Suppressor macrophage treated with lipopolysaccharide for 4 hours (primary cell): ENCODE results near the gene C7orf25.
A peak's percentile ranks its signal among the peaks of the same experiment; 100 is the strongest.

Source experiments
- DNase-seq: peaks from one replicate; pipeline ENCODE4 v3.0.0-alpha.2; 2020

C7orf25 gene

DNA sequence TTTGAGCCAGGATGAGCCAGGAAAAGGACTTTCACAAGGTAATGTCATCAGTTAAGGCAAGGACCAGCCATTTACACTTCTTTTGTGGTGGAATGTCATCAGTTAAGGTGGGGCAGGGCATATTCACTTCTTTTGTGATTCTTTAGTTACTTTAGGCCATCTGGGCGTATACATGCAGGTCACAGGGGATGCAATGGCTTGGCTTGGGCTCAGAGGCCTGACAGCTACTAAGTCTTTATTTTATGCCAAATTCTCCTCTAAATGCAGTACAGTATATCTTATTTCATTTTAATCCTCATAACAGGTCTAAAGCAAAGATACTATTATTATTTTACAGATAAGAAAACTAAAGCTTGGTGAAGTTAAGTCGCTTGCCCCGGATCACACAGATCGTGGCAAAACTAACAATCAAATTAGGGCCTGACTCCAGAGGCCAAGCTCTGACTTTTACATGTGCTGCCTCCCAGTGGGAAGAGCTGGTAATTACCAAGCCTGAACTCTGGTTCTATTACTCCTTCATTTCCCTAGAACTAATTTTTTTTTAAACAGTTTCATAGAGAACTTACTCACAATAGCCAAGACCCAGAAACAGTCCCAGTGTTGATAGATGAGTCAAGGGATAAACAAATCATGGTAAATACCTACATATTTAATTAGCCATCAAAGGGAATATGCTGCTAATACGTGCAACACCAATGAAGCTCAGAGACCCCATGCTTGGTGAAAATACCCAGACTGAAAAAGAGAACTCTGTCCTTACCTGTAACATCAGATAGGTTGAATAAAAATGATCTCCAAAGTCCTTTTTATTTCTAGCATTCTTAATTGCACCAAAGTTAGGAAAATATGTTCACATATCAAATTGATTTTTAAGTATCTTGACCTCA is 35.4 kb downstream of the C7orf25 start:
- DNase-seq = peak; percentile 72

DNA sequence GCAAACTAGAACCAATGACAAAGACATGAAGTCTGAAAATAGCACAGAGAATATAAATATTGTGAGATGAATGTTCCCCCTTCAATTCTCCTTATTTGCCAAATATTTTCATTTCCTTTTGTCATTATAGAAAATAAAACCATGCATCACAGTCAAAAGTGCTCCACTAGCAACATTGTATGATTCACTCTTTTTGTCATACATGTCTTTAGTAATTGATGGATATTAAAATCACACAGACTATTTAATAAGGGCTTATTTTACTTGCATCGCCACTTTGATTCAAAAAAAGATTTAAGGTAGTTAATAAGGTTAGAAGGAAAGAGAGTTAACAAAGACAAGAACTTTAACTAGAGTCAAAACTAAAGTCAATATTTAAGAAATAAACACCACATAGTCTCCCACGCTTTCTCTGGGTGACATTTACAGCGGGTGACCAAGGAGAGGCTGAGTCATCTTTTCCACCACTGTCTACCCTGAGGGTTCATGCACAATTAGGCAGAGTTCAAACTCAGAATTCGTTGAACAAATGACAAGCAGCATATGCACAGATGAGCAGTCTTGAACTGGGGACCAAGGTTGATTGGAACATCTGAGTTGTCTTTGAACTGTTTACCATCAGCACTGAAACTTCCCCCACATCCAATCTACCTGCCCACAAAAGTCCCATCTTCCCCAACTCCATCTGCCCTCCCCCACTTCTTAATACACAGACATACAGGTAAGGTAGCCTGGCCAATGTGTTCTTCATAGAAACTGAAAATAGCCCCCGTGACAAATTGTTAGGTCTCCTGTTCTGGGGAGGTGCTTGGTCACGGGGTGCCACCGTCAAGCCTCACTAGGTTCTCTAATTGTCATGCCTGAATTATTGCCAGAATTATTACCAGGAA is 42.5 kb downstream of the C7orf25 start:
- DNase-seq = peak; percentile 35

DNA sequence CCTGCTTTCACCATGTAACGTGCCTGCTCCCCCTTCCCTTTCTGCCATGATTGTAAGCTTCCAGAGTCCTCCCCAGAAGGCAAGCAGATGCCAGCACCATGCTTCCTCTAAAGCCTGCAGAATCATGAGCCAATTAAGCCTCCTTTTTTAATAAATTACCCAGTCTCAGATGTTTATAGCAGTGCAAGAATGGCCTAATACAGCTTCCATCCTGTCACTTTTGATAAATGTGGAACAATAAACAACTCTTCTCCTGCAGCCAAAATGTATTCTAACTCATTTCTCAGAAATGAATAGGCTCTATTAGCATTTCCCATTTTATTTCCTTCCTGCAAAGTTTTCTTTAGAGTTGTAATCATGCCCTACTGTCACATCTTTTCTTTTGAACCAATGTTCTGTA is 43.4 kb downstream of the C7orf25 start:
- DNase-seq = no peak
